Fibroblast of lung (primary cell): Measurements from ENCODE around the gene POLR1A.

Source experiments
- EZH2 ChIP-seq: IDR thresholded peaks from 2 replicates; pipeline ENCODE4 v1.5.1; 2012; ENCODE audit warnings: low read length, control low read depth, mild to moderate bottlenecking; ENCODE audit errors: missing control alignments
- TF ChIP-seq, protein P1 (sequence below), 2 donors: IDR thresholded peaks in 1 of 2; conservative IDR thresholded peaks in 1 of 2; 1 replicate in 1 of 2; 2 replicates in 1 of 2; pipeline ENCODE4 v1.5.1; 2011 to 2012; ENCODE audit warnings: low read length in 2 of 2, control low read depth in 1 of 2, inconsistent platforms in 1 of 2, low read depth in 1 of 2, mild to moderate bottlenecking in 1 of 2

GRCh38 chr2:86012007-86012712, 93.5 kb downstream of the POLR1A start:
- TF ChIP-seq, protein P1, sequence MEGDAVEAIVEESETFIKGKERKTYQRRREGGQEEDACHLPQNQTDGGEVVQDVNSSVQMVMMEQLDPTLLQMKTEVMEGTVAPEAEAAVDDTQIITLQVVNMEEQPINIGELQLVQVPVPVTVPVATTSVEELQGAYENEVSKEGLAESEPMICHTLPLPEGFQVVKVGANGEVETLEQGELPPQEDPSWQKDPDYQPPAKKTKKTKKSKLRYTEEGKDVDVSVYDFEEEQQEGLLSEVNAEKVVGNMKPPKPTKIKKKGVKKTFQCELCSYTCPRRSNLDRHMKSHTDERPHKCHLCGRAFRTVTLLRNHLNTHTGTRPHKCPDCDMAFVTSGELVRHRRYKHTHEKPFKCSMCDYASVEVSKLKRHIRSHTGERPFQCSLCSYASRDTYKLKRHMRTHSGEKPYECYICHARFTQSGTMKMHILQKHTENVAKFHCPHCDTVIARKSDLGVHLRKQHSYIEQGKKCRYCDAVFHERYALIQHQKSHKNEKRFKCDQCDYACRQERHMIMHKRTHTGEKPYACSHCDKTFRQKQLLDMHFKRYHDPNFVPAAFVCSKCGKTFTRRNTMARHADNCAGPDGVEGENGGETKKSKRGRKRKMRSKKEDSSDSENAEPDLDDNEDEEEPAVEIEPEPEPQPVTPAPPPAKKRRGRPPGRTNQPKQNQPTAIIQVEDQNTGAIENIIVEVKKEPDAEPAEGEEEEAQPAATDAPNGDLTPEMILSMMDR (conservative IDR thresholded peaks at IDR 0.05 in 1 of 2, IDR thresholded peaks at IDR 0.05 in 1 of 2; ENCODE audit: low read depth in 1 of 2, low read length in 2 of 2): no peak
- TF ChIP-seq EZH2: no peak
